ENCODE data around the gene FGF11. TPM values are rescaled to one million over a fixed set of nuclear protein-coding genes. Genes with fewer than 3 reads are reported as not detected.
"Not testable (repeated sequence)": the region's sequence is repeated elsewhere in the genome, so short reads cannot be mapped to it uniquely, and the experiment has no call there.

The FGF11 gene
- total RNA-seq, 1 experiment from 2014 or later: 0.46 TPM

- no peak for DNase-seq (ENCODE audit: low spot score)
Measured at GRCh38 chr17:7478276-7479212, 39.2 kb downstream of the FGF11 start.

GRCh38 chr17:7479213-7480088, 40.1 kb downstream of the FGF11 start, which contains the start of gene ZBTB4:
Gene ZBTB4 (minus strand): TSS chr17:7479631. CDS start chr17:7466801, 12,830 bp downstream.
- peak; percentile 20 for DNase-seq (ENCODE audit: low spot score)

- DNase-seq (ENCODE audit: low spot score): no peak
Measured at GRCh38 chr17:7480089-7480384, 40.7 kb downstream of the FGF11 start.

- DNase-seq (ENCODE audit: low spot score): not testable (repeated sequence)
Measured at GRCh38 chr17:7481275-7481674, 42.0 kb downstream of the FGF11 start, which contains the start of gene SLC35G6. Gene SLC35G6 (plus strand): TSS chr17:7481446. CDS start chr17:7481517, 71 bp downstream.

- peak; percentile 50 for DNase-seq (ENCODE audit: low spot score)
Measured at GRCh38 chr17:7481842-7482741, 42.8 kb downstream of the FGF11 start.

GRCh38 chr17:7482742-7483088, 43.4 kb downstream of the FGF11 start:
- not testable (repeated sequence) for DNase-seq (ENCODE audit: low spot score)

GRCh38 chr17:7483255-7484066, 44.1 kb downstream of the FGF11 start:
- peak; percentile 86 for DNase-seq (ENCODE audit: low spot score)

- peak; percentile 91 for DNase-seq (ENCODE audit: low spot score)
Measured at GRCh38 chr17:7484067-7484918, 45.0 kb downstream of the FGF11 start, which contains the start of gene POLR2A. Gene POLR2A (plus strand): TSS chr17:7484366.

GRCh38 chr17:7484919-7485377, 45.6 kb downstream of the FGF11 start:
- peak; percentile 42 for DNase-seq (ENCODE audit: low spot score)

GRCh38 chr17:7486181-7486580, 46.9 kb downstream of the FGF11 start:
- DNase-seq (ENCODE audit: low spot score): no peak

- DNase-seq (ENCODE audit: low spot score): no peak
Measured at GRCh38 chr17:7490144-7490543, 50.8 kb downstream of the FGF11 start.

GRCh38 chr17:7491583-7491982, 52.3 kb downstream of the FGF11 start:
- no peak for DNase-seq (ENCODE audit: low spot score)

GRCh38 chr17:7493941-7494340, 54.6 kb downstream of the FGF11 start:
- no peak for DNase-seq (ENCODE audit: low spot score)

Other genes starting within 250 kb of the FGF11 start
- 0.26 and 1.6 TPM in 2 replicates for gene DLG4, start 219.7 kb upstream of the FGF11 start, total RNA-seq (2014; rRNA removed; shearing (Covaris generic))
- gene ACADVL, start 219.6 kb upstream of the FGF11 start, total RNA-seq (2014; rRNA removed; shearing (Covaris generic)): 469 and 546 TPM in 2 replicates
- 42.6 and 48.6 TPM in 2 replicates for gene DVL2, start 205.0 kb upstream of the FGF11 start, total RNA-seq (2014; rRNA removed; shearing (Covaris generic))
- 29.3 and 31.7 TPM in 2 replicates for gene PHF23, start 200.1 kb upstream of the FGF11 start, total RNA-seq (2014; rRNA removed; shearing (Covaris generic))
- gene GABARAP, start 197.1 kb upstream of the FGF11 start, total RNA-seq (2014; rRNA removed; shearing (Covaris generic)): 72.3 and 84.0 TPM in 2 replicates
- gene CTDNEP1, start 187.8 kb upstream of the FGF11 start, total RNA-seq (2014; rRNA removed; shearing (Covaris generic)): 32.8 and 51.4 TPM in 2 replicates
- 46.5 and 46.7 TPM in 2 replicates for gene ELP5, start 187.3 kb upstream of the FGF11 start, total RNA-seq (2014; rRNA removed; shearing (Covaris generic))
- gene CLDN7, start 177.0 kb upstream of the FGF11 start, total RNA-seq (2014; rRNA removed; shearing (Covaris generic)): 383 and 429 TPM in 2 replicates
- gene SLC2A4, start 157.8 kb upstream of the FGF11 start, total RNA-seq (2014; rRNA removed; shearing (Covaris generic)): 0.26 and 0.38 TPM in 2 replicates
- 16.3 and 19.4 TPM in 2 replicates for gene YBX2, start 144.9 kb upstream of the FGF11 start, total RNA-seq (2014; rRNA removed; shearing (Covaris generic))
- gene EIF5A, start 131.9 kb upstream of the FGF11 start, total RNA-seq (2014; rRNA removed; shearing (Covaris generic)): 915 and 962 TPM in 2 replicates
- gene GPS2, start 124.2 kb upstream of the FGF11 start, total RNA-seq (2014; rRNA removed; shearing (Covaris generic)): 45.7 and 49.0 TPM in 2 replicates
- gene NEURL4, start 110.2 kb upstream of the FGF11 start, total RNA-seq (2014; rRNA removed; shearing (Covaris generic)): 18.0 and 21.1 TPM in 2 replicates
- gene ACAP1, start 103.0 kb upstream of the FGF11 start, total RNA-seq (2014; rRNA removed; shearing (Covaris generic)): 0.08 TPM in 1 of 2 replicates, not detected in the other
- gene KCTD11, start 87.3 kb upstream of the FGF11 start, total RNA-seq (2014; rRNA removed; shearing (Covaris generic)): 5.0 and 6.2 TPM in 2 replicates
- gene TMEM95, start 84.4 kb upstream of the FGF11 start, total RNA-seq (2014; rRNA removed; shearing (Covaris generic)): not detected in 2 replicates
- gene TNK1, start 58.4 kb upstream of the FGF11 start, total RNA-seq (2014; rRNA removed; shearing (Covaris generic)): 4.8 and 9.4 TPM in 2 replicates
- gene PLSCR3, start 45.0 kb upstream of the FGF11 start, total RNA-seq (2014; rRNA removed; shearing (Covaris generic)): 28.5 and 32.4 TPM in 2 replicates
- 84.6 and 111 TPM in 2 replicates for gene TMEM256, start 35.4 kb upstream of the FGF11 start, total RNA-seq (2014; rRNA removed; shearing (Covaris generic))
- 2.2 and 2.7 TPM in 2 replicates for gene NLGN2, start 31.7 kb upstream of the FGF11 start, total RNA-seq (2014; rRNA removed; shearing (Covaris generic))
- gene SPEM1, start 19.2 kb upstream of the FGF11 start, total RNA-seq (2014; rRNA removed; shearing (Covaris generic)): not detected in 2 replicates
- not detected in 2 replicates for gene SPEM2, start 13.9 kb upstream of the FGF11 start, total RNA-seq (2014; rRNA removed; shearing (Covaris generic))
- not detected in 2 replicates for gene SPEM3, start 10.7 kb upstream of the FGF11 start, total RNA-seq (2014; rRNA removed; shearing (Covaris generic))
- gene TMEM102, start 4.1 kb upstream of the FGF11 start, total RNA-seq (2014; rRNA removed; shearing (Covaris generic)): 11.7 and 19.4 TPM in 2 replicates
- 0.83 and 1.6 TPM in 2 replicates for gene CHRNB1, start 5.5 kb downstream of the FGF11 start, total RNA-seq (2014; rRNA removed; shearing (Covaris generic))
- gene ZBTB4, start 40.1 kb downstream of the FGF11 start, total RNA-seq (2014; rRNA removed; shearing (Covaris generic)): 8.4 and 10.0 TPM in 2 replicates
- gene SLC35G6, start 41.9 kb downstream of the FGF11 start, total RNA-seq (2014; rRNA removed; shearing (Covaris generic)): 0.28 TPM in 1 of 2 replicates, not detected in the other
- gene POLR2A, start 44.9 kb downstream of the FGF11 start, total RNA-seq (2014; rRNA removed; shearing (Covaris generic)): 26.0 and 58.6 TPM in 2 replicates
- not detected in 2 replicates for gene TNFSF12, start 109.5 kb downstream of the FGF11 start, total RNA-seq (2014; rRNA removed; shearing (Covaris generic))
- 15.6 and 19.1 TPM in 2 replicates for gene TNFSF13, start 119.2 kb downstream of the FGF11 start, total RNA-seq (2014; rRNA removed; shearing (Covaris generic))
- gene SENP3, start 122.4 kb downstream of the FGF11 start, total RNA-seq (2014; rRNA removed; shearing (Covaris generic)): 73.2 and 74.3 TPM in 2 replicates
- gene CD68, start 140.1 kb downstream of the FGF11 start, total RNA-seq (2014; rRNA removed; shearing (Covaris generic)): 4.0 and 6.6 TPM in 2 replicates
- gene MPDU1, start 144.3 kb downstream of the FGF11 start, total RNA-seq (2014; rRNA removed; shearing (Covaris generic)): 79.8 and 81.4 TPM in 2 replicates
- 0.70 TPM in 1 of 2 replicates, not detected in the other for gene SOX15, start 150.6 kb downstream of the FGF11 start, total RNA-seq (2014; rRNA removed; shearing (Covaris generic))
- 23.8 and 30.3 TPM in 2 replicates for gene FXR2, start 175.4 kb downstream of the FGF11 start, total RNA-seq (2014; rRNA removed; shearing (Covaris generic))
- 3.2 and 5.4 TPM in 2 replicates for gene SAT2, start 188.3 kb downstream of the FGF11 start, total RNA-seq (2014; rRNA removed; shearing (Covaris generic))
- 0.13 TPM in 1 of 2 replicates, not detected in the other for gene SHBG, start 190.6 kb downstream of the FGF11 start, total RNA-seq (2014; rRNA removed; shearing (Covaris generic))
- gene ATP1B2, start 211.4 kb downstream of the FGF11 start, total RNA-seq (2014; rRNA removed; shearing (Covaris generic)): not detected in 2 replicates
- gene TP53, start 248.0 kb downstream of the FGF11 start, total RNA-seq (2014; rRNA removed; shearing (Covaris generic)): 57.1 and 61.0 TPM in 2 replicates
- gene WRAP53, start 249.0 kb downstream of the FGF11 start, total RNA-seq (2014; rRNA removed; shearing (Covaris generic)): 18.5 and 23.0 TPM in 2 replicates